Measurements from ENCODE around the gene KANSL1. TPM values are rescaled to one million over a fixed set of nuclear protein-coding genes. Genes with fewer than 3 reads are reported as not detected.

KANSL1 gene
- total RNA-seq, 1 donor from 2014 or later, result 136 TPM

DNA sequence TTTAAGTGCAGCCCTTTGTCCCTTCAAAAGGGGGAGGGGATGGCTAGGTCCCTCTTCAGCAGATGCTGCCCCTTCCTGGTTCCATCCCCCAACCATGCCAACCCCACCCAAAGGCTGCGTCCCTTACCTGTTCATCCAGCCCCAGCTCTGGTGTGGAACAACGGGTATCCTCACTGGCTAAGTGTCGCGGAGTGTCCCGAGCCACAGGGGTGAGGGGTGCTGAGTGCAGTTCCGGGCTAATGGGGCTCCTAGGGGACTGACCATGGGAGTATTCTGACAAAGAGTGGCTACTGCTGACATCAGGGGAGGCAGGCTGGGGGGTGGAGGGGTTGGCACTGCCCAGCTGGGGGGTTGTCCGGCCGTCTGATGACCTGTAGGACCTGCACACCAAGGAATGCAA is 161.3 kb downstream of the KANSL1 start:
- no peaks in the 10 kb centered on the region for H3K9me3 Mint-ChIP-seq
- Histone ChIP-seq H3K4me3 (no peak overlapping the region), H3K4me2 (no peak overlapping the region), H3K9ac (no peak overlapping the region), H3K27me3 (no peaks in the 10 kb centered on the region), H3K79me2 (ENCODE audit: low read depth) (no peaks in the 10 kb centered on the region), H3K9me3 (ENCODE audit: low read depth) (no peaks in the 10 kb centered on the region), H3K4me1 (peaks cover 20% of the 10 kb centered on the region), H2AFZ (replicated peaks) (no peak overlapping the region), H3F3A (ENCODE audit: low read depth) (peaks cover 23% of the 10 kb centered on the region), H4K20me1 (ENCODE audit: low read depth) (peaks cover 56% of the 10 kb centered on the region), H3K27ac (no peak overlapping the region), H3K36me3 (peaks cover under 1% of the 10 kb centered on the region)
- no peak for DNase-seq (ENCODE audit: low spot score)
- no peak overlapping the region for H3K27ac Mint-ChIP-seq
- H3K4me1 Mint-ChIP-seq, result peaks cover 6% of the 10 kb centered on the region
- H3K27me3 Mint-ChIP-seq (ENCODE audit: insufficient read depth, low read depth), result peaks cover 4% of the 10 kb centered on the region
- H3K4me3 Mint-ChIP-seq, result no peak overlapping the region
- no peak for TF ChIP-seq EZH2 (IDR thresholded peaks at IDR 0.05)
- no peak for TF ChIP-seq EZH2phosphoT487 (IDR thresholded peaks at IDR 0.05)
- TF ChIP-seq, protein P1, sequence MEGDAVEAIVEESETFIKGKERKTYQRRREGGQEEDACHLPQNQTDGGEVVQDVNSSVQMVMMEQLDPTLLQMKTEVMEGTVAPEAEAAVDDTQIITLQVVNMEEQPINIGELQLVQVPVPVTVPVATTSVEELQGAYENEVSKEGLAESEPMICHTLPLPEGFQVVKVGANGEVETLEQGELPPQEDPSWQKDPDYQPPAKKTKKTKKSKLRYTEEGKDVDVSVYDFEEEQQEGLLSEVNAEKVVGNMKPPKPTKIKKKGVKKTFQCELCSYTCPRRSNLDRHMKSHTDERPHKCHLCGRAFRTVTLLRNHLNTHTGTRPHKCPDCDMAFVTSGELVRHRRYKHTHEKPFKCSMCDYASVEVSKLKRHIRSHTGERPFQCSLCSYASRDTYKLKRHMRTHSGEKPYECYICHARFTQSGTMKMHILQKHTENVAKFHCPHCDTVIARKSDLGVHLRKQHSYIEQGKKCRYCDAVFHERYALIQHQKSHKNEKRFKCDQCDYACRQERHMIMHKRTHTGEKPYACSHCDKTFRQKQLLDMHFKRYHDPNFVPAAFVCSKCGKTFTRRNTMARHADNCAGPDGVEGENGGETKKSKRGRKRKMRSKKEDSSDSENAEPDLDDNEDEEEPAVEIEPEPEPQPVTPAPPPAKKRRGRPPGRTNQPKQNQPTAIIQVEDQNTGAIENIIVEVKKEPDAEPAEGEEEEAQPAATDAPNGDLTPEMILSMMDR (IDR thresholded peaks at IDR 0.05), result no peak
- peaks cover 56% of the 10 kb centered on the region for H3K36me3 Mint-ChIP-seq

- Mint-ChIP-seq H3K9me3 (no peaks in the 10 kb centered on the region), H3K27ac (no peak overlapping the region), H3K4me3 (no peak overlapping the region), H3K27me3 (ENCODE audit: insufficient read depth, low read depth) (peaks cover 4% of the 10 kb centered on the region), H3K4me1 (peaks cover 6% of the 10 kb centered on the region), H3K36me3 (peaks cover 56% of the 10 kb centered on the region)
- no peak for DNase-seq (ENCODE audit: low spot score)
- Histone ChIP-seq H3F3A (ENCODE audit: low read depth) (peaks cover 23% of the 10 kb centered on the region), H4K20me1 (ENCODE audit: low read depth) (peaks cover 55% of the 10 kb centered on the region), H3K79me2 (ENCODE audit: low read depth) (no peaks in the 10 kb centered on the region), H3K27me3 (no peaks in the 10 kb centered on the region), H3K4me3 (no peak overlapping the region), H3K36me3 (no peaks in the 10 kb centered on the region), H3K27ac (no peak overlapping the region), H3K9me3 (ENCODE audit: low read depth) (no peaks in the 10 kb centered on the region), H3K4me2 (no peak overlapping the region), H2AFZ (replicated peaks) (no peak overlapping the region), H3K9ac (no peak overlapping the region), H3K4me1 (peaks cover 20% of the 10 kb centered on the region)
- TF ChIP-seq EZH2phosphoT487 (IDR thresholded peaks at IDR 0.05), result no peak
Measured at GRCh38 chr17:46031440-46031839, 161.8 kb downstream of the KANSL1 start.

DNA sequence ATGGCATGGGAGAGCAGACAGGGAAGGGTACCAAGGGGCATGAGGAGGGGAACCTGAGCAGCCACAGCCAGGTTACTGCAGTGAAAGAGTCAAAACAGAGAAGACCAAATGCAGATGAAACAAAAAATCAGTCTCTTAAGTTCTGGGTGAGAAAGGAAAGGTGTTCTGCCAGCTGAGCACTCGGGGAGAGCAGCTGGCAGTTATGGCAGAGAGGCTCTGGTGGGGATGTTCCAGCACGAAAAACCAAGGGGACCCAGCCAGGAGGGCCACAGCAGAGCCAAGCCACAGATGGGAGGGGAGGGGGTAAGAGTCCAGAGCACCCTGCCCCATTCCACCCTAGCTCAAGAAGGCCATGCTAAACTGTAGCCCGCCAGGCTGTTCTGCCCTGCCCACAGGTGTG is 162.5 kb downstream of the KANSL1 start:
- Histone ChIP-seq H3K9me3 (ENCODE audit: low read depth) (no peaks in the 10 kb centered on the region), H4K20me1 (ENCODE audit: low read depth) (peaks cover 54% of the 10 kb centered on the region), H2AFZ (replicated peaks) (no peak overlapping the region), H3K79me2 (ENCODE audit: low read depth) (no peaks in the 10 kb centered on the region), H3F3A (ENCODE audit: low read depth) (peaks cover 23% of the 10 kb centered on the region), H3K4me3 (no peak overlapping the region), H3K4me2 (no peak overlapping the region), H3K27ac (no peak overlapping the region), H3K27me3 (no peaks in the 10 kb centered on the region), H3K36me3 (no peaks in the 10 kb centered on the region), H3K9ac (no peak overlapping the region), H3K4me1 (peaks cover 20% of the 10 kb centered on the region)
- Mint-ChIP-seq H3K4me3 (no peak overlapping the region), H3K36me3 (peaks cover 51% of the 10 kb centered on the region), H3K4me1 (peaks cover 9% of the 10 kb centered on the region), H3K27me3 (ENCODE audit: insufficient read depth, low read depth) (peaks cover 2% of the 10 kb centered on the region), H3K9me3 (no peaks in the 10 kb centered on the region), H3K27ac (peak overlapping the region; percentile 9)
- no peak for DNase-seq (ENCODE audit: low spot score)
- TF ChIP-seq EZH2 (IDR thresholded peaks at IDR 0.05), result no peak

DNA sequence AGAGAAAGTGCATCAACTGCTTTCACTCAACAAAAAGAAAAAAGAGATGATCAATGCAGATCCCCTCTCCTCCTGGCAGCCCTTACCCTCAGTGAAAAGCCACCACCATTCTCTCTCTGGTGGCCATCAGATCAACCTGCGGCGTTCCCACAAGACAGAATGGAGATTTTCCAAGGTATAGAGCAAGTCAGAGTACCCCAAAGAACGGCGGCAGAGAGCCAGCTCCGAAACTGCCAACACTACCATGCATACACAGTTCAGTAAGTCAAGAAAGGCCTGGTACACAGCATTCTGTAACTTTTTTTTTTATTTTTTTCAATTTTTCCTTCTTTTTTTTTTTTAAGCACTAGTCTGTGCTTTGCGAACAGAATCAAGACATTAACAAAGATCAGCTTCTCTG is 163.6 kb downstream of the KANSL1 start:
- no peak for DNase-seq (ENCODE audit: low spot score)
- H3K4me3 Mint-ChIP-seq, result no peak overlapping the region
- H3K27ac ChIP-seq, result no peak overlapping the region
- H3K4me3 ChIP-seq, result no peak overlapping the region
- H3K4me2 ChIP-seq, result no peak overlapping the region
- peaks cover 43% of the 10 kb centered on the region for H3K36me3 Mint-ChIP-seq
- H3K4me1 ChIP-seq, result peaks cover 20% of the 10 kb centered on the region
- no peak overlapping the region for H2AFZ ChIP-seq (replicated peaks)
- peaks cover 23% of the 10 kb centered on the region for H3F3A ChIP-seq (ENCODE audit: low read depth)
- no peaks in the 10 kb centered on the region for H3K79me2 ChIP-seq (ENCODE audit: low read depth)
- peaks cover 16% of the 10 kb centered on the region for H3K4me1 Mint-ChIP-seq
- no peak overlapping the region for H3K9ac ChIP-seq
- H4K20me1 ChIP-seq (ENCODE audit: low read depth), result peaks cover 55% of the 10 kb centered on the region
- TF ChIP-seq, protein P1 (IDR thresholded peaks at IDR 0.05), result no peak
- TF ChIP-seq EZH2 (IDR thresholded peaks at IDR 0.05) (no peak), EZH2phosphoT487 (IDR thresholded peaks at IDR 0.05) (no peak)
- H3K36me3 ChIP-seq, result no peaks in the 10 kb centered on the region
- H3K27me3 ChIP-seq, result no peaks in the 10 kb centered on the region
- no peak overlapping the region for H3K27ac Mint-ChIP-seq
- H3K27me3 Mint-ChIP-seq (ENCODE audit: insufficient read depth, low read depth), result peaks cover 2% of the 10 kb centered on the region
- H3K9me3 Mint-ChIP-seq, result no peaks in the 10 kb centered on the region
- no peaks in the 10 kb centered on the region for H3K9me3 ChIP-seq (ENCODE audit: low read depth)
